Effector memory CD4-positive, alpha-beta T cell (primary cell): ENCODE data around the gene TMEM100.

Experiments
- DNase-seq, 3 donors: peaks; one replicate each; pipeline ENCODE4 v3.0.0-alpha.2; 2020
- H3K27ac ChIP-seq: 2 replicates; pipeline ENCODE4 v1.7.0; 2013; ENCODE audit warnings: mild to moderate bottlenecking, low read length, moderate library complexity; ENCODE audit not compliant: insufficient read depth, poor library complexity, severe bottlenecking
- H3K27me3 ChIP-seq: replicated peaks from 2 replicates; pipeline ENCODE4 v1.7.0; 2013; ENCODE audit warnings: mild to moderate bottlenecking, low read length; ENCODE audit not compliant: insufficient read depth, control insufficient read depth, poor library complexity, severe bottlenecking
- H3K36me3 ChIP-seq: 2 replicates; pipeline ENCODE4 v1.7.0; 2013; ENCODE audit warnings: mild to moderate bottlenecking, low read length, moderate library complexity; ENCODE audit not compliant: control insufficient read depth, insufficient read depth
- H3K4me1 ChIP-seq: 2 replicates; pipeline ENCODE4 v1.7.0; 2013; ENCODE audit warnings: low read length, mild to moderate bottlenecking; ENCODE audit not compliant: control insufficient read depth, insufficient read depth, poor library complexity, severe bottlenecking
- H3K4me3 ChIP-seq: 2 replicates; pipeline ENCODE4 v1.7.0; 2013; ENCODE audit warnings: low read length, low read depth, mild to moderate bottlenecking; ENCODE audit not compliant: insufficient read depth, poor library complexity, severe bottlenecking
- H3K9me3 ChIP-seq: 2 replicates; pipeline ENCODE4 v1.7.0; 2013; ENCODE audit warnings: mild to moderate bottlenecking, low read length, moderate library complexity; ENCODE audit not compliant: control insufficient read depth
- total RNA-seq, 3 donors: gene quantifications; one replicate each; lab custom pipeline; 2026; lab: John Stamatoyannopoulos, UW

The TMEM100 gene, protein sequence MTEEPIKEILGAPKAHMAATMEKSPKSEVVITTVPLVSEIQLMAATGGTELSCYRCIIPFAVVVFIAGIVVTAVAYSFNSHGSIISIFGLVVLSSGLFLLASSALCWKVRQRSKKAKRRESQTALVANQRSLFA
- total RNA-seq: 0 reads per million in 3 donors

DNA sequence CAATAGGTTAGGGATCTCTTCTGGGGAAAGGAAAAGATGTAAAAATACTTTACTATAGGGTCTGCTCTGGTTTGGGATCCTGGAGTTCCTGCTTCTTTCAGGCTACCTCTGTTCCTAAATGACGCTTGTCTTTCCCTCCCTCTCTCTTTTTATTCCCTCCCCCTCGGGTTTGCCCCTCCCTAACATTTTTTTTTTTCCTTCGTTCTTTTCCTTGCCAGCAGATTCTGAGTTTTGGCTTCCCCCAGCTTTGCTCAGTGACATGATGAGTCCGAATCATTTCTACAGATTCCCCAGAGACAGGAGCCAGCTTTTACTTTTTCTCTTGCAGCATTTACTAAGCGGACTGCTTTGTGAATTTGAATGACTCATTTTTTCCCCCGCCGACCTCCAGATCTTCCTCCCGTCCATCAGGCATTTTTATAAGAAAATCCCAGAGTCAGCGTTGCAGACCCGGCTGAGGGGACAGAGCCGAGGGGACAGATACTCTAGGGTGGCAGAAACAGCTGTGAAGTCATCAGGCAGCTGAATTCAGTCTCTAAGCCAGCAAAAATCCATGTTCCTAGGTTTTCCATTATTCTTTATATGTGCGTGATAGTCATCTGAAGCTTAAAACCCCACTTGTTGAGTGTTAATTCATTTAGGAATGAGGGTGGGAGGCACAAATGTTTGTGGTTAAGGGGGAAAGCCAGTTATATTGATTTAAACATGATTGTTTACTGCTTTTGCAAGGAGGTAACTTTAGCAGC, at the start of gene TMEM100:
TMEM100 (minus strand) TSS at position 123 of the 746 bp plus-strand sequence. CDS start 1,794 bp downstream, outside the sequence.
- H3K4me1 ChIP-seq: no peaks in the 10 kb centered on the region

DNA sequence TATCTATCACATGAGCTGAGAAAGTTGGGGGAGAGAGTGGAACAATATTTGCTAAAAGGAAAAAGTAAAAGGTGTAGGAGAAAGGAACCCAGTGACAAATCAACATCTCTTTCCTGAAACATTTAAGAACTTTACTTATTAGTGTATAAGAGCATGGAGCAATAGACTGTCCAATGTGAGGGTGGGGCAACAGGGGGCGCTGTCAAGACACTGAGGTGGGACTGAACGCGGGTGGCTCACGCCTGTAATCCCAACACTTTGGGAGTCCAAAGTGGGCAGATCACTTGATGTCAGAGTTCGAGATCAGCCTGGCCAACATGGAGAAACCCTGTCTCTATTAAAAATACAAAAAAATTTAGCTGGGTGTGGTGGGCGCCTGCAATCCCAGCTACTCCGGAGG, 49.4 kb upstream of the TMEM100 start:
- DNase-seq: no peak
- Histone ChIP-seq H3K36me3 (no peaks in the 10 kb centered on the region), H3K4me3 (no peak overlapping the region), H3K9me3 (no peaks in the 10 kb centered on the region), H3K4me1 (no peaks in the 10 kb centered on the region), H3K27me3 (no peaks in the 10 kb centered on the region), H3K27ac (no peak overlapping the region)

More for the DNA sequence above, at the start of gene TMEM100:
- Histone ChIP-seq H3K27me3 (no peaks in the 10 kb centered on the region), H3K4me3 (no peak within 1 kb of the TSS), H3K9me3 (no peaks in the 10 kb centered on the region), H3K36me3 (no peaks in the 10 kb centered on the region), H3K27ac (no peak within 1 kb of the TSS)
- DNase-seq: no peak

GRCh38 chr17:55770196-55770870, 47.7 kb upstream of the TMEM100 start:
- no peaks in the 10 kb centered on the region for H3K4me1 ChIP-seq
- DNase-seq: no peak
- H3K36me3 ChIP-seq: no peaks in the 10 kb centered on the region

DNA sequence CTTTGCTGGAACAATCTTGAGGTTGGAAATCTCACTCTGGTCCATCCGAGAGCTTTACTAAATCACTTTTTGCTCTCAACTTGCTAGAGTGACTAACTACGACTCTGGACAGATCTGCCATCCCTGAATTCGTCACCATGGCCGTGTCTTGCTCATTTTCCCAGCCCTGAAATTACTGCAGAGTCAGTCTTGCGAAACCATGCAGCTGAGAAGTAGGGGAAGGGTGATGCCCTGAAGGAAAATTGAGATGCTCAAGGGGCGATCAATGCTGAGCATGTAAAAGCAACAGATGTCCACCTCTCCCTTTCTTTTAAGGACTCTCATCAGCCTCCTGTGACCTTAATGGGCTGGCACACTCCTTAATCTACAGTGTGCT, 46.9 kb upstream of the TMEM100 start:
- H3K27me3 ChIP-seq: no peaks in the 10 kb centered on the region
- no peaks in the 10 kb centered on the region for H3K9me3 ChIP-seq
- no peaks in the 10 kb centered on the region for H3K4me1 ChIP-seq
- no peaks in the 10 kb centered on the region for H3K36me3 ChIP-seq
- H3K27ac ChIP-seq: no peak overlapping the region
- no peak for DNase-seq
- no peak overlapping the region for H3K4me3 ChIP-seq

More at GRCh38 chr17:55770196-55770870, 47.7 kb upstream of the TMEM100 start:
- H3K27me3 ChIP-seq: no peaks in the 10 kb centered on the region
- H3K27ac ChIP-seq: no peak overlapping the region
- no peak overlapping the region for H3K4me3 ChIP-seq
- H3K9me3 ChIP-seq: no peaks in the 10 kb centered on the region

DNA sequence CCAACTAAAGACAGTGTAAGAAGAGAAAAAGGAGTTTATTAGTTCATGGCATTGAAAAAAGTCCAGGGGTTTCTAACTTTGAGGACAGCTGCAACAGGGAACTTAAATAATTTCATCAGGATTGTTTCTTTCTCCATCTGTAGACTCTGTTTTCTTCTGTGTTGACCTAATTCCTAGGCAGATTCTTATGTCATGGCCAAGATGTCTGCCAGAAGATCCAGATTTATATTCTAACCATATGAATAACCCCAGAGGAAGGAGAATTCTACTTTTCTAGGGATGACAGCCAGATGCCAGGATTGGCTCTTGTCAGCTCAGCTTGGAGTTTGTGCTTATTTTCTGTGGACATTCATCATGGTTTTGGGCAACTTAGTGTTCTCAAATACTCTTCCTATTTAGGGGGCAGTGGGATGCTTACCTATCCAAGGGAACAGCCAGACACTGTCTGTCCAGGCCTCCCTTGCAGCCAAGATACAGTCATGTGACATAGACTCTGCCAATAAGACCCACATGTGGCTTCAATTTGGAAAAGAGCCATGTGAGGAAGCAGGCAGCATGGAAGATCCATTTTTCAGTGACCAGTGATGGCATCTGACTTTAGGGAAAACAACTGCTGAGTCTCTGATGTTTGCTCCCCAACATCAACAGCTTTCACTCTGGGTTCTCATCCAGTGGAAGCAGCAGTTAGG, 46.4 kb upstream of the TMEM100 start:
- Histone ChIP-seq H3K4me3 (no peak overlapping the region), H3K27ac (no peak overlapping the region), H3K4me1 (no peaks in the 10 kb centered on the region), H3K9me3 (no peaks in the 10 kb centered on the region), H3K27me3 (no peaks in the 10 kb centered on the region), H3K36me3 (no peaks in the 10 kb centered on the region)
- no peak for DNase-seq

DNA sequence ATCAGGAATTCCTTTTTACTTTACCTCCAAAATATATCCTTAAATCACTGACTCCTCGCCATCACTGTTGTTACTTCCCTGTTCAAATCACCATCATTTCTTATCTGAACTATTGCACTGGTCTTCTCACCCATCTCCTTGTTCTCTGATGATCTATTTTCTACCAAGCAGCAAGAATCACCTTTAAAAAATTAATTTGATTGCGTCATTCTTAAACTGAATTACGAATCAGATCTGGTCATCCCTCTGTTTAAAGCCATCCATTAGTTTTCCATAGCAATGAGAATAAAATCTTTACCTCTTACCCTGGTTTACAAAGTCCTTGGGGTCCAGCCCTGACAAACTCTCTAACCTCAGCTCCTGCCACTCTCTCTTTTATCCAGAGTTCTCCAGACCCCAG, 42.8 kb upstream of the TMEM100 start:
- no peak for DNase-seq
- Histone ChIP-seq H3K4me3 (no peak overlapping the region), H3K4me1 (no peaks in the 10 kb centered on the region), H3K27me3 (no peaks in the 10 kb centered on the region), H3K27ac (no peak overlapping the region), H3K36me3 (no peaks in the 10 kb centered on the region), H3K9me3 (no peaks in the 10 kb centered on the region)

GRCh38 chr17:55764610-55765009, 41.9 kb upstream of the TMEM100 start:
- no peak for DNase-seq
- H3K27ac ChIP-seq: no peak overlapping the region
- no peaks in the 10 kb centered on the region for H3K27me3 ChIP-seq
- H3K4me3 ChIP-seq: no peak overlapping the region
- no peaks in the 10 kb centered on the region for H3K36me3 ChIP-seq
- no peaks in the 10 kb centered on the region for H3K9me3 ChIP-seq
- H3K4me1 ChIP-seq: no peaks in the 10 kb centered on the region

GRCh38 chr17:55763856-55764255, 41.2 kb upstream of the TMEM100 start:
- Histone ChIP-seq H3K27ac (no peak overlapping the region), H3K36me3 (no peaks in the 10 kb centered on the region), H3K9me3 (no peaks in the 10 kb centered on the region), H3K27me3 (no peaks in the 10 kb centered on the region), H3K4me3 (no peak overlapping the region), H3K4me1 (no peaks in the 10 kb centered on the region)
- DNase-seq: no peak

DNA sequence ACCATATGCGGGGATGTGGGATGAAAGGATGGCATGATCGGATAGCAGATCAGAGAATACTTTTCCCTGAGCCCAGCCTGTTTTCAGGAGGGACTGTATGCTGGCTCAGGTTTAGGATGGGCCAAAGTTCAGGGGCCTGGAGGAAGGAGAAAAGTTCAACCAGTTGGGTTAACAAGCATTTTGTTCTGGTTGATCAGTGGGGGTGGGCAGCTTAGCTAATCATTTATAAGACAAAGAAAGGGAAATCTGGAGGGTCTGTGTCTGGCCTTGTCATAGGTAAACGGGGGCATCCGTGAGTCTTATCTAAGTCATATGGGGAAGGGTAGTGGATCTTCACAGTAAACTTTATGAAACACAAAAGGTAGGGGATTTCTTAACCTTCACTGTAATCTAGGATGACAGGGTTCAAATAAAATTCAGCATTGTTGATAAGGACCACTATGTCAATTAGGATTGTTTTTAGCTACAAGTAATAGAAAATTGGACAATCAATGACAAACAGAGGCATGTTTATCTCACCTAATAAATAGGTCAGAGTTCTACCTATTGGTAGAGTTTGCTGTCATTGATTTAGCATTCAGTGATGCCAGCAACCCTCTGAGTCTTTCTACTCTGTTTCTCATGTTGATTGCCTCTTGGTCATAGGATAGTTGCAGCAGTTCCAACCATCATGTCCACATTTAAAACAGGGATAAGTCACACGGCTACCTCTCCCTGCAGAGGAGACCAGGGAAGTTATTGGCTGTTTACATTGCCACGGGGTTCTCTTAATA, 39.6 kb upstream of the TMEM100 start:
- H3K27me3 ChIP-seq: no peaks in the 10 kb centered on the region
- no peaks in the 10 kb centered on the region for H3K9me3 ChIP-seq
- no peak for DNase-seq
- H3K27ac ChIP-seq: no peak overlapping the region
- H3K4me1 ChIP-seq: no peaks in the 10 kb centered on the region
- no peaks in the 10 kb centered on the region for H3K36me3 ChIP-seq
- H3K4me3 ChIP-seq: no peak overlapping the region
